Measurements from ENCODE around the gene CACNG4. TPM values are rescaled to one million over a fixed set of nuclear protein-coding genes. Genes with fewer than 3 reads are reported as not detected.
A peak's percentile ranks its signal among the peaks of the same experiment; 100 is the strongest.

The CACNG4 gene
- polyA plus RNA-seq, 3 donors = not detected

GRCh38 chr17:66959641-66960375 lies 4.7 kb upstream of the CACNG4 start:
- Mint-ChIP-seq H3K27ac (peak overlapping the region in 1 of 7 donors; percentile 32), H3K27me3 (ENCODE audit: low read depth in 3 of 3) (peaks cover 26 to 35% (median 33%) of the 10 kb centered on the region in 3 donors), H3K4me3 (no peak overlapping the region), H3K36me3 (no peaks in the 10 kb centered on the region), H3K4me1 (peaks cover under 1% of the 10 kb centered on the region), H3K9me3 (peaks cover 0 to 5% (median under 1%) of the 10 kb centered on the region in 7 donors)
- no peak overlapping the region for H2AFZ ChIP-seq (ENCODE audit: insufficient read depth, low read depth, low read length, poor library complexity, severe bottlenecking)
- H3K36me3 ChIP-seq (replicated peaks in 1 of 2; ENCODE audit: control insufficient read depth in 1 of 2, insufficient read depth in 2 of 2, low read length in 2 of 2) = no peaks in the 10 kb centered on the region
- no peaks in the 10 kb centered on the region for H4K20me1 ChIP-seq (ENCODE audit: insufficient read depth, low read length)
- DNase-seq = no peak
- H3K4me3 ChIP-seq (replicated peaks in 1 of 3; ENCODE audit: low read depth in 2 of 3, low read length in 3 of 3) = no peak overlapping the region
- no peaks in the 10 kb centered on the region for H3K79me2 ChIP-seq (ENCODE audit: insufficient read depth, low read length)
- peaks cover 15 to 25% of the 10 kb centered on the region in 2 donors for H3K27me3 ChIP-seq (ENCODE audit: control insufficient read depth in 2 of 2, insufficient read depth in 2 of 2, low read length in 2 of 2)
- H3K27ac ChIP-seq (ENCODE audit: low read depth in 1 of 2, low read length in 2 of 2) = no peak overlapping the region
- peaks cover 0 to 11% of the 10 kb centered on the region in 2 donors for H3K9me3 ChIP-seq (replicated peaks in 1 of 2; ENCODE audit: control insufficient read depth in 1 of 2, insufficient read depth in 1 of 2, low read length in 2 of 2)
- H3K9ac ChIP-seq (ENCODE audit: insufficient read depth, low read length, poor library complexity, severe bottlenecking) = no peak overlapping the region
- no peak for TF ChIP-seq CTCF (IDR thresholded peaks at IDR 0.05)
- no peaks in the 10 kb centered on the region for H3K4me1 ChIP-seq (ENCODE audit: control insufficient read depth in 1 of 2, insufficient read depth in 2 of 2, low read length in 2 of 2)
- no peak overlapping the region for H3K4me2 ChIP-seq (replicated peaks; ENCODE audit: extremely low read depth, low read length, poor library complexity, severe bottlenecking)
- 90% methylated on average over 7 of the region's 15 CpGs for WGBS (ENCODE audit: insufficient coverage)
- intact Hi-C loops (cut with micrococcal nuclease) = no loop called here

- Histone ChIP-seq H3K4me3 (replicated peaks in 1 of 3; ENCODE audit: low read depth in 2 of 3, low read length in 3 of 3) (no peak overlapping the region), H3K27ac (ENCODE audit: low read depth in 1 of 2, low read length in 2 of 2) (no peak overlapping the region), H3K9me3 (replicated peaks in 1 of 2; ENCODE audit: control insufficient read depth in 1 of 2, insufficient read depth in 1 of 2, low read length in 2 of 2) (peaks cover 0 to 11% of the 10 kb centered on the region in 2 donors), H3K4me2 (replicated peaks; ENCODE audit: extremely low read depth, low read length, poor library complexity, severe bottlenecking) (no peak overlapping the region), H2AFZ (ENCODE audit: insufficient read depth, low read depth, low read length, poor library complexity, severe bottlenecking) (no peak overlapping the region), H4K20me1 (ENCODE audit: insufficient read depth, low read length) (no peaks in the 10 kb centered on the region), H3K27me3 (ENCODE audit: control insufficient read depth in 2 of 2, insufficient read depth in 2 of 2, low read length in 2 of 2) (peaks cover 15 to 31% of the 10 kb centered on the region in 2 donors), H3K36me3 (replicated peaks in 1 of 2; ENCODE audit: control insufficient read depth in 1 of 2, insufficient read depth in 2 of 2, low read length in 2 of 2) (no peaks in the 10 kb centered on the region), H3K9ac (ENCODE audit: insufficient read depth, low read length, poor library complexity, severe bottlenecking) (no peak overlapping the region), H3K4me1 (ENCODE audit: control insufficient read depth in 1 of 2, insufficient read depth in 2 of 2, low read length in 2 of 2) (peaks cover 0 to under 1% of the 10 kb centered on the region in 2 donors), H3K79me2 (ENCODE audit: insufficient read depth, low read length) (no peaks in the 10 kb centered on the region)
- no peak overlapping the region for H3K27ac Mint-ChIP-seq
- no peak overlapping the region for H3K4me3 Mint-ChIP-seq
- WGBS (ENCODE audit: insufficient coverage) = 100% methylated on average over 1 of the region's 8 CpGs
- DNase-seq = no peak
- H3K4me1 Mint-ChIP-seq = peaks cover 3% of the 10 kb centered on the region
- H3K9me3 Mint-ChIP-seq = peaks cover 0 to 6% (median 4%) of the 10 kb centered on the region in 7 donors
- TF ChIP-seq CTCF (IDR thresholded peaks at IDR 0.05) = no peak
- peaks cover 31 to 43% (median 40%) of the 10 kb centered on the region in 3 donors for H3K27me3 Mint-ChIP-seq (ENCODE audit: low read depth in 3 of 3)
- no peaks in the 10 kb centered on the region for H3K36me3 Mint-ChIP-seq
- intact Hi-C loops (cut with micrococcal nuclease) = no loop called here
These were observed 3.9 kb upstream of the CACNG4 start for GRCh38 chr17:66960613-66961012.

Data from CD14-positive monocyte (primary cell).